Measurements from ENCODE around the gene HPN. TPM values are rescaled to one million over a fixed set of nuclear protein-coding genes. Genes with fewer than 3 reads are reported as not detected.

The HPN gene
- total and polyA plus RNA-seq, 7 donors: 0.36 to 1.8 (median 0.66) TPM; not detected in 2

- no peak overlapping the region for H3K4me3 ChIP-seq
Observed at GRCh38 chr19:35070471-35070870, 28.9 kb downstream of the HPN start.

DNA sequence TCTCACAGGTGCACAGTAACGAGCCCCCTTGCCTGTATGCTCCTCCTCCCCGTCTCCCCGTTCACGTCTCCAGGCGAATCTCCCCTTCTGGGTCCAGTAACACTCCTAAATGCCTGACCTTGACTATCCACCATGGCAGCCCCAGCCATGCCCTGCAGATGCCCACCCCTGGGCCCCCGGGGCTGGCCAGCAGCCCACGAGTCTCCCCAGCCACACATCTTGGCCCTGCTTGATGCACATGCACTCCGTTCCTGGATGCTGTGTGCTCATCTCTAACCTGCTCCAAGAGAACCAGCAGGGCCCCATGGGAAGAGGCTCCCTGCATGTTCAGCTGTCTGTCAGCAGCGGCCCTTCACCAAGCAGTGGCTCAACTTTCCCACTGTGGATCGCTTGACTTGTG lies 32.0 kb downstream of the HPN start:
- Histone ChIP-seq H3K4me3 (no peak overlapping the region), H3K4me1 (no peaks in the 10 kb centered on the region), H3K9me3 (peaks cover 0 to 5% (median 0%) of the 10 kb centered on the region in 4 donors), H3K27ac (no peak overlapping the region), H3K36me3 (no peaks in the 10 kb centered on the region), H3K27me3 (no peaks in the 10 kb centered on the region)
- TF ChIP-seq POLR2AphosphoS5 (IDR thresholded peaks at IDR 0.05) (no peak), POLR2A (IDR thresholded peaks at IDR 0.05) (no peak), EP300 (IDR thresholded peaks at IDR 0.05) (no peak)
- TF ChIP-seq, protein P1, sequence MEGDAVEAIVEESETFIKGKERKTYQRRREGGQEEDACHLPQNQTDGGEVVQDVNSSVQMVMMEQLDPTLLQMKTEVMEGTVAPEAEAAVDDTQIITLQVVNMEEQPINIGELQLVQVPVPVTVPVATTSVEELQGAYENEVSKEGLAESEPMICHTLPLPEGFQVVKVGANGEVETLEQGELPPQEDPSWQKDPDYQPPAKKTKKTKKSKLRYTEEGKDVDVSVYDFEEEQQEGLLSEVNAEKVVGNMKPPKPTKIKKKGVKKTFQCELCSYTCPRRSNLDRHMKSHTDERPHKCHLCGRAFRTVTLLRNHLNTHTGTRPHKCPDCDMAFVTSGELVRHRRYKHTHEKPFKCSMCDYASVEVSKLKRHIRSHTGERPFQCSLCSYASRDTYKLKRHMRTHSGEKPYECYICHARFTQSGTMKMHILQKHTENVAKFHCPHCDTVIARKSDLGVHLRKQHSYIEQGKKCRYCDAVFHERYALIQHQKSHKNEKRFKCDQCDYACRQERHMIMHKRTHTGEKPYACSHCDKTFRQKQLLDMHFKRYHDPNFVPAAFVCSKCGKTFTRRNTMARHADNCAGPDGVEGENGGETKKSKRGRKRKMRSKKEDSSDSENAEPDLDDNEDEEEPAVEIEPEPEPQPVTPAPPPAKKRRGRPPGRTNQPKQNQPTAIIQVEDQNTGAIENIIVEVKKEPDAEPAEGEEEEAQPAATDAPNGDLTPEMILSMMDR (IDR thresholded peaks at IDR 0.05): no peak
- WGBS, 2 donors: 71 to 80% methylated on average over 10 of the region's 10 CpGs
- DNase-seq: no peak
- intact Hi-C loops (cut with DNase I): no loop called here

More at GRCh38 chr19:35070471-35070870, 28.9 kb downstream of the HPN start:
- WGBS, 2 donors: 86 to 93% methylated on average over 3 of the region's 3 CpGs
- no peaks in the 10 kb centered on the region for H3K27me3 ChIP-seq
- no peak overlapping the region for H3K27ac ChIP-seq
- TF ChIP-seq, protein P1 (IDR thresholded peaks at IDR 0.05): no peak
- TF ChIP-seq POLR2A (IDR thresholded peaks at IDR 0.05) (no peak), EP300 (IDR thresholded peaks at IDR 0.05) (no peak), POLR2AphosphoS5 (IDR thresholded peaks at IDR 0.05) (no peak)
- no peaks in the 10 kb centered on the region for H3K36me3 ChIP-seq
- intact Hi-C loops (cut with DNase I): no loop called here
- H3K4me1 ChIP-seq: no peaks in the 10 kb centered on the region
- no peak for DNase-seq
- peaks cover 0 to 5% (median 0%) of the 10 kb centered on the region in 4 donors for H3K9me3 ChIP-seq

DNA sequence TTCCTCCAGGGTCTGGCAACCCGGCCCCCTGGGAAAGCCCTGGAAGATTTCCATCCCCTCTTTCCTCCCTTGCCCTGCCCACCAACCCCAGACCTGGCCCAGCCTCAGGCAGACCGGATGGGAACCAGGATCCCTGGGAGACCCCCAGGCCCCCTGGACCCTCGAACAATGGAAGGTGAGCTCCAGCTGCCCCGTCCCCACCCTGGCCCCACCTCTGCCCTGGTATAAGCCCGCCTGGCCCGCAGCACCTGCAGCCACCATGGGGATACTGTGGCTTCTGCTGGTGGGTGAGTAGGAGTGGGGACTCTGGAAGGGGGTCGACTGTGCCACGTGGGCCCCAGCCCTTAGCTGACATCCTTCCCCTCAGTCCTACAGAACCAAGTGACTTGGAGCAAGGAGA lies 32.4 kb downstream of the HPN start:
- H3K9me3 ChIP-seq: peaks cover 0 to 5% (median 0%) of the 10 kb centered on the region in 4 donors
- no peak overlapping the region for H3K27ac ChIP-seq
- no peak for DNase-seq
- H3K4me1 ChIP-seq: no peaks in the 10 kb centered on the region
- 66 to 80% methylated on average over 8 of the region's 8 CpGs for WGBS, 2 donors
- intact Hi-C loops (cut with DNase I): no loop called here
- no peak overlapping the region for H3K4me3 ChIP-seq
- H3K27me3 ChIP-seq: no peaks in the 10 kb centered on the region
- TF ChIP-seq EP300 (IDR thresholded peaks at IDR 0.05) (no peak), POLR2AphosphoS5 (IDR thresholded peaks at IDR 0.05) (no peak), POLR2A (IDR thresholded peaks at IDR 0.05) (no peak)
- TF ChIP-seq, protein P1 (IDR thresholded peaks at IDR 0.05): no peak
- H3K36me3 ChIP-seq: no peaks in the 10 kb centered on the region

GRCh38 chr19:35074426-35075201 lies 33.1 kb downstream of the HPN start:
- no peak for DNase-seq
- intact Hi-C loops (cut with DNase I): no loop called here
- 78 to 86% methylated on average over 21 of the region's 21 CpGs for WGBS, 2 donors
- H3K4me3 ChIP-seq: no peak overlapping the region
- H3K27ac ChIP-seq: no peak overlapping the region
- no peaks in the 10 kb centered on the region for H3K4me1 ChIP-seq
- no peaks in the 10 kb centered on the region for H3K27me3 ChIP-seq
- peaks cover 0 to 5% (median 0%) of the 10 kb centered on the region in 4 donors for H3K9me3 ChIP-seq
- no peak for TF ChIP-seq POLR2AphosphoS5 (IDR thresholded peaks at IDR 0.05)
- TF ChIP-seq POLR2A (IDR thresholded peaks at IDR 0.05): no peak
- TF ChIP-seq, protein P1 (IDR thresholded peaks at IDR 0.05): no peak
- TF ChIP-seq EP300 (IDR thresholded peaks at IDR 0.05): no peak
- no peaks in the 10 kb centered on the region for H3K36me3 ChIP-seq
